HepG2 (cell line): Measurements from ENCODE around the gene MAP3K3. TPM values are rescaled to one million over a fixed set of nuclear protein-coding genes. Genes with fewer than 3 reads are reported as not detected.

Source experiments
- ADNP ChIP-seq: sonication (generic); formaldehyde crosslinking; IDR thresholded peaks from 2 replicates; pipeline ENCODE4 v1.4.0; 2020; ENCODE audit warnings: missing genetic modification reagents
- FOXJ3 ChIP-seq: sonication (generic); formaldehyde crosslinking; IDR thresholded peaks from 2 replicates; pipeline ENCODE4 v1.4.0; 2020; ENCODE audit warnings: missing genetic modification reagents, mild to moderate bottlenecking, borderline replicate concordance
- HIVEP1 ChIP-seq: sonication (generic); formaldehyde crosslinking; IDR thresholded peaks from 2 replicates; pipeline ENCODE4 v1.4.0; 2020; ENCODE audit warnings: mild to moderate bottlenecking, missing genetic modification reagents
- HNRNPH1 ChIP-seq: fragments of 200-400 bp; formaldehyde crosslinking; optimal IDR thresholded peaks from 2 replicates; pipeline ENCODE3; 2017; ENCODE audit warnings: mild to moderate bottlenecking, low read depth, low read length
- KDM4B ChIP-seq: sonication (generic); formaldehyde crosslinking; IDR thresholded peaks from 2 replicates; pipeline ENCODE4 v1.4.0; 2020; ENCODE audit warnings: missing genetic modification reagents
- MXD4 ChIP-seq: IDR thresholded peaks from 2 replicates; pipeline ENCODE4 v1.6.1; 2016; ENCODE audit warnings: mild to moderate bottlenecking, missing biosample characterization, missing genetic modification reagents
- NFKBIZ ChIP-seq: IDR thresholded peaks from 2 replicates; pipeline ENCODE4 v1.6.1; 2018; ENCODE audit warnings: missing genetic modification reagents, missing compliant biosample characterization
- REPIN1 ChIP-seq: sonication (generic); formaldehyde crosslinking; IDR thresholded peaks from 2 replicates; pipeline ENCODE4 v1.8.0; 2022; ENCODE audit warnings: missing genetic modification reagents, low read depth, mild to moderate bottlenecking, borderline replicate concordance
- SMARCE1 ChIP-seq: fragments of 450-650 bp; IDR thresholded peaks from 2 replicates; pipeline ENCODE4 v1.6.1; 2017; ENCODE audit warnings: borderline replicate concordance
- TEAD2 ChIP-seq: sonication (generic); formaldehyde crosslinking; IDR thresholded peaks from 2 replicates; pipeline ENCODE4 v1.9.0; 2021; ENCODE audit warnings: missing genetic modification reagents
- ZFYVE20 ChIP-seq: sonication (generic); formaldehyde crosslinking; IDR thresholded peaks from 2 replicates; pipeline ENCODE4 v1.8.0; 2023; ENCODE audit warnings: low read depth, mild to moderate bottlenecking, moderate library complexity, missing genetic modification reagents, borderline replicate concordance
- ZNF550 ChIP-seq: sonication (generic); formaldehyde crosslinking; IDR thresholded peaks from 2 replicates; pipeline ENCODE4 v1.4.0; 2020; ENCODE audit warnings: mild to moderate bottlenecking, missing genetic modification reagents, borderline replicate concordance
- ZNF570 ChIP-seq: sonication (generic); formaldehyde crosslinking; IDR thresholded peaks from 2 replicates; pipeline ENCODE4 v1.4.0; 2020; ENCODE audit warnings: mild to moderate bottlenecking, missing genetic modification reagents, borderline replicate concordance
- ZNF660 ChIP-seq: sonication (generic); formaldehyde crosslinking; IDR thresholded peaks from 2 replicates; pipeline ENCODE4 v1.5.1; 2020; ENCODE audit warnings: mild to moderate bottlenecking, low read depth, missing genetic modification reagents, borderline replicate concordance
- ZNF720 ChIP-seq: sonication (generic); formaldehyde crosslinking; IDR thresholded peaks from 2 replicates; pipeline ENCODE4 v1.4.0; 2020; ENCODE audit warnings: missing genetic modification reagents
- ZSCAN9 ChIP-seq: IDR thresholded peaks from 2 replicates; pipeline ENCODE4 v1.6.1; 2016; ENCODE audit warnings: borderline replicate concordance
- polyA plus RNA-seq, 8 experiments: library from polyadenylated mRNA; depleted of rRNA in 3 of 8; stranded (reverse) in 7 of 8; unstranded in 1 of 8; fragments of >200 nt; fragmentation: Illumina TruSeq in 4 of 8; extraction: Trizol in 4 of 8; gene quantifications; 2 replicates each; pipeline versions ENCODE4 v1.2.1 to v1.2.3, GENCODE V29; 2011 to 2016; ENCODE audit warnings: low read depth in 4 of 8, missing spikeins in 1 of 8, mixed read lengths in 1 of 8; ENCODE audit not compliant: insufficient read depth in 1 of 8
- total RNA-seq, 5 experiments: library from RNA; depleted of rRNA; stranded (reverse); fragments of >200 nt; fragmentation: Illumina TruSeq; extraction: Trizol; gene quantifications; 2 replicates each; pipeline ENCODE4 v1.2.3, GENCODE V29; 2016; ENCODE audit warnings: low read depth in 1 of 5
- TF ChIP-seq, protein P1 (sequence below): sonication (generic); formaldehyde crosslinking; IDR thresholded peaks from 2 replicates; pipeline ENCODE4 v1.4.0; 2020; ENCODE audit warnings: missing genetic modification reagents, borderline replicate concordance
- TF ChIP-seq, protein P2 (sequence below): sonication (generic); formaldehyde crosslinking; IDR thresholded peaks from 2 replicates; pipeline ENCODE4 v1.5.0; 2020; ENCODE audit warnings: mild to moderate bottlenecking, missing genetic modification reagents, borderline replicate concordance
- TF ChIP-seq, protein P3 (sequence below): sonication (generic); formaldehyde crosslinking; conservative IDR thresholded peaks from 2 replicates; pipeline ENCODE4 v1.8.0; 2022; ENCODE audit warnings: mild to moderate bottlenecking, moderate library complexity, missing genetic modification reagents
- TF ChIP-seq, protein P4 (sequence below): sonication (generic); formaldehyde crosslinking; IDR thresholded peaks from 2 replicates; pipeline ENCODE4 v1.4.0; 2020; ENCODE audit warnings: missing genetic modification reagents

Gene MAP3K3
- total and polyA plus RNA-seq, 2 of the 13 experiments (the other 11 are each of a cell fraction or from before 2014, with no cell fraction given), result 17.7 to 21.8 TPM

DNA sequence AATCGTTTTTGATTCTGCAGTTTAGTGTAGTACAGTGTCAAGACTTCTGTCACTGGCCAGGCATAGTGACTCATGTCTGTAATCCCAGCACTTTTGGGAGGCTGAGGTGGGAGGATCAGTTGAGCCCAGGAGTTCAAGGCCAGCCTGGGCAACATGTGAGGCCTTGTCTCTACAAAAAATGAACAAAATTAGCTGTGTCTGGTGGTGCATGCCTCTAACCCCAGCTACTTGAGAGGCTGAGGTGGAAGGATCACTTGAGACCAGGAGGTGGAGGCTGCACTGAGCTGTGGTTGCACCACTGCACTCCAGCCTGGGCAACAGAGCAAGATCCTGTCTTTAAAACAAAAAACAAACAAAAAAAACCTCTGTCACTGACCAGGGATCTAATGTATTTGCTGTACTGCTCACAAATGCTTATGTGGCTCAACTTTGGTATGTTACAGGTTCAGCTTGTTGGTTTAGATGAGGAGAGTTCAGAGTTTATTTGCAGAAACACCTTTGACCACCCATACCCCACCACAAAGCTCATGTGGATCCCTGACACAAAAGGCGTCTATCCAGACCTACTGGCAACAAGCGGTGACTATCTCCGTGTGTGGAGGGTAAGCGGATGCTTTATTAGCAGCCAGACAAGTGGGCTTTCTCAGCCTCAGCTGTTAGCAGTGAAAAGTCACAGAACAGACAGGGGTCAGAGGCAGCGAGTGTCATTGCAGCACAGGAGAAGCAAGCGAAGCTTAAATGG lies 44.0 kb upstream of the MAP3K3 start (continued):
- TF ChIP-seq NFKBIZ (no peak), HNRNPH1 (no peak), ZNF570 (CRISPR knock-in tag) (no peak), REPIN1 (CRISPR knock-in tag) (no peak; the same call in 1 of the 2 replicates), FOXJ3 (peak; percentile 91), HIVEP1 (CRISPR knock-in tag) (peak; percentile 60; the same call in 1 of the 2 replicates), ADNP (peak; percentile 99), ZNF720 (CRISPR knock-in tag) (no peak), TEAD2 (CRISPR knock-in tag) (no peak), ZFYVE20 (CRISPR knock-in tag) (no peak), SMARCE1 (no peak), ZNF660 (no peak), KDM4B (CRISPR knock-in tag) (peak; percentile 43), ZSCAN9 (CRISPR knock-in tag) (no peak), ZNF550 (no peak), MXD4 (peak; percentile 83)
- TF ChIP-seq, protein P1, sequence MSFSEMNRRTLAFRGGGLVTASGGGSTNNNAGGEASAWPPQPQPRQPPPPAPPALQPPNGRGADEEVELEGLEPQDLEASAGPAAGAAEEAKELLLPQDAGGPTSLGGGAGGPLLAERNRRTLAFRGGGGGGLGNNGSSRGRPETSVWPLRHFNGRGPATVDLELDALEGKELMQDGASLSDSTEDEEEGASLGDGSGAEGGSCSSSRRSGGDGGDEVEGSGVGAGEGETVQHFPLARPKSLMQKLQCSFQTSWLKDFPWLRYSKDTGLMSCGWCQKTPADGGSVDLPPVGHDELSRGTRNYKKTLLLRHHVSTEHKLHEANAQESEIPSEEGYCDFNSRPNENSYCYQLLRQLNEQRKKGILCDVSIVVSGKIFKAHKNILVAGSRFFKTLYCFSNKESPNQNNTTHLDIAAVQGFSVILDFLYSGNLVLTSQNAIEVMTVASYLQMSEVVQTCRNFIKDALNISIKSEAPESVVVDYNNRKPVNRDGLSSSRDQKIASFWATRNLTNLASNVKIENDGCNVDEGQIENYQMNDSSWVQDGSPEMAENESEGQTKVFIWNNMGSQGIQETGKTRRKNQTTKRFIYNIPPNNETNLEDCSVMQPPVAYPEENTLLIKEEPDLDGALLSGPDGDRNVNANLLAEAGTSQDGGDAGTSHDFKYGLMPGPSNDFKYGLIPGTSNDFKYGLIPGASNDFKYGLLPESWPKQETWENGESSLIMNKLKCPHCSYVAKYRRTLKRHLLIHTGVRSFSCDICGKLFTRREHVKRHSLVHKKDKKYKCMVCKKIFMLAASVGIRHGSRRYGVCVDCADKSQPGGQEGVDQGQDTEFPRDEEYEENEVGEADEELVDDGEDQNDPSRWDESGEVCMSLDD (CRISPR knock-in tag), result no peak
- TF ChIP-seq, protein P2, sequence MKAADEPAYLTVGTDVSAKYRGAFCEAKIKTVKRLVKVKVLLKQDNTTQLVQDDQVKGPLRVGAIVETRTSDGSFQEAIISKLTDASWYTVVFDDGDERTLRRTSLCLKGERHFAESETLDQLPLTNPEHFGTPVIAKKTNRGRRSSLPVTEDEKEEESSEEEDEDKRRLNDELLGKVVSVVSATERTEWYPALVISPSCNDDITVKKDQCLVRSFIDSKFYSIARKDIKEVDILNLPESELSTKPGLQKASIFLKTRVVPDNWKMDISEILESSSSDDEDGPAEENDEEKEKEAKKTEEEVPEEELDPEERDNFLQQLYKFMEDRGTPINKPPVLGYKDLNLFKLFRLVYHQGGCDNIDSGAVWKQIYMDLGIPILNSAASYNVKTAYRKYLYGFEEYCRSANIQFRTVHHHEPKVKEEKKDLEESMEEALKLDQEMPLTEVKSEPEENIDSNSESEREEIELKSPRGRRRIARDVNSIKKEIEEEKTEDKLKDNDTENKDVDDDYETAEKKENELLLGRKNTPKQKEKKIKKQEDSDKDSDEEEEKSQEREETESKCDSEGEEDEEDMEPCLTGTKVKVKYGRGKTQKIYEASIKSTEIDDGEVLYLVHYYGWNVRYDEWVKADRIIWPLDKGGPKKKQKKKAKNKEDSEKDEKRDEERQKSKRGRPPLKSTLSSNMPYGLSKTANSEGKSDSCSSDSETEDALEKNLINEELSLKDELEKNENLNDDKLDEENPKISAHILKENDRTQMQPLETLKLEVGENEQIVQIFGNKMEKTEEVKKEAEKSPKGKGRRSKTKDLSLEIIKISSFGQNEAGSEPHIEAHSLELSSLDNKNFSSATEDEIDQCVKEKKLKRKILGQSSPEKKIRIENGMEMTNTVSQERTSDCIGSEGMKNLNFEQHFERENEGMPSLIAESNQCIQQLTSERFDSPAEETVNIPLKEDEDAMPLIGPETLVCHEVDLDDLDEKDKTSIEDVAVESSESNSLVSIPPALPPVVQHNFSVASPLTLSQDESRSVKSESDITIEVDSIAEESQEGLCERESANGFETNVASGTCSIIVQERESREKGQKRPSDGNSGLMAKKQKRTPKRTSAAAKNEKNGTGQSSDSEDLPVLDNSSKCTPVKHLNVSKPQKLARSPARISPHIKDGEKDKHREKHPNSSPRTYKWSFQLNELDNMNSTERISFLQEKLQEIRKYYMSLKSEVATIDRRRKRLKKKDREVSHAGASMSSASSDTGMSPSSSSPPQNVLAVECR (CRISPR knock-in tag), result peak; percentile 85
- TF ChIP-seq, protein P3, sequence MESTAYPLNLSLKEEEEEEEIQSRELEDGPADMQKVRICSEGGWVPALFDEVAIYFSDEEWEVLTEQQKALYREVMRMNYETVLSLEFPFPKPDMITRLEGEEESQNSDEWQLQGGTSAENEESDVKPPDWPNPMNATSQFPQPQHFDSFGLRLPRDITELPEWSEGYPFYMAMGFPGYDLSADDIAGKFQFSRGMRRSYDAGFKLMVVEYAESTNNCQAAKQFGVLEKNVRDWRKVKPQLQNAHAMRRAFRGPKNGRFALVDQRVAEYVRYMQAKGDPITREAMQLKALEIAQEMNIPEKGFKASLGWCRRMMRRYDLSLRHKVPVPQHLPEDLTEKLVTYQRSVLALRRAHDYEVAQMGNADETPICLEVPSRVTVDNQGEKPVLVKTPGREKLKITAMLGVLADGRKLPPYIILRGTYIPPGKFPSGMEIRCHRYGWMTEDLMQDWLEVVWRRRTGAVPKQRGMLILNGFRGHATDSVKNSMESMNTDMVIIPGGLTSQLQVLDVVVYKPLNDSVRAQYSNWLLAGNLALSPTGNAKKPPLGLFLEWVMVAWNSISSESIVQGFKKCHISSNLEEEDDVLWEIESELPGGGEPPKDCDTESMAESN (CRISPR knock-in tag), result no peak
- TF ChIP-seq, protein P4, sequence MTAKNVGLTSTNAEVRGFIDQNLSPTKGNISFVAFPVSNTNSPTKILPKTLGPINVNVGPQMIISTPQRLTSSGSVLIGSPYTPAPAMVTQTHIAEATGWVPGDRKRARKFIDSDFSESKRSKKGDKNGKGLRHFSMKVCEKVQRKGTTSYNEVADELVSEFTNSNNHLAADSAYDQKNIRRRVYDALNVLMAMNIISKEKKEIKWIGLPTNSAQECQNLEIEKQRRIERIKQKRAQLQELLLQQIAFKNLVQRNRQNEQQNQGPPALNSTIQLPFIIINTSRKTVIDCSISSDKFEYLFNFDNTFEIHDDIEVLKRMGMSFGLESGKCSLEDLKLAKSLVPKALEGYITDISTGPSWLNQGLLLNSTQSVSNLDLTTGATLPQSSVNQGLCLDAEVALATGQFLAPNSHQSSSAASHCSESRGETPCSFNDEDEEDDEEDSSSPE (CRISPR knock-in tag), result no peak
